GM18499 (cell line): ENCODE measurements around the gene ZNF248.
"Not testable (repeated sequence)": the region's sequence is repeated elsewhere in the genome, so short reads cannot be mapped to it uniquely, and the experiment has no call there.

ENCODE experiments used
- ATAC-seq: cut with Tn5 transposase; IDR thresholded peaks from one replicate; pipeline ENCODE4 v1.9.1; 2021; ENCODE audit warnings: moderate number of reproducible peaks; ENCODE audit not compliant: insufficient read depth, unreplicated experiment

Gene ZNF248

GRCh38 chr10:37754538-37755323 lies 102.7 kb downstream of the ZNF248 start:
- ATAC-seq, result no peak

GRCh38 chr10:37752334-37752875 lies 105.0 kb downstream of the ZNF248 start:
- no peak for ATAC-seq

- no peak for ATAC-seq
Observed at GRCh38 chr10:37748170-37748569, 109.2 kb downstream of the ZNF248 start.

GRCh38 chr10:37747081-37747480 lies 110.3 kb downstream of the ZNF248 start:
- no peak for ATAC-seq

- no peak for ATAC-seq
Observed at GRCh38 chr10:37741831-37742230, 115.6 kb downstream of the ZNF248 start.

- no peak for ATAC-seq
Observed at GRCh38 chr10:37739181-37739580, 118.2 kb downstream of the ZNF248 start.

- not testable (repeated sequence) for ATAC-seq
Observed at GRCh38 chr10:37738241-37738640, 119.2 kb downstream of the ZNF248 start.

GRCh38 chr10:37737336-37737735 lies 120.1 kb downstream of the ZNF248 start:
- ATAC-seq, result no peak

GRCh38 chr10:37736120-37736519 lies 121.3 kb downstream of the ZNF248 start:
- no peak for ATAC-seq

- no peak for ATAC-seq
Observed at GRCh38 chr10:37734971-37735370, 122.4 kb downstream of the ZNF248 start.
